C4-2B (cell line): ENCODE data around the gene GLIPR1L1.

Experiments
- CTCF ChIP-seq: fragments of 450-650 bp; conservative IDR thresholded peaks from 2 replicates; pipeline ENCODE4 v1.5.1; 2017; ENCODE audit warnings: mild to moderate bottlenecking
- ZFX ChIP-seq: fragments of 450-650 bp; IDR thresholded peaks from 2 replicates; pipeline ENCODE4 v1.6.1; 2017

GRCh38 chr12:75311369-75311768 is 23.1 kb upstream of the GLIPR1L1 start:
- TF ChIP-seq CTCF (no peak), ZFX (no peak)
